ENCODE results near the gene SLC7A1.

SLC7A1 gene

GRCh38 chr13:29550430-29550988 lies 45.0 kb downstream of the SLC7A1 start:
- DNase-seq: no peak

GRCh38 chr13:29548722-29549121 lies 46.8 kb downstream of the SLC7A1 start:
- DNase-seq: no peak

GRCh38 chr13:29547153-29547552 lies 48.3 kb downstream of the SLC7A1 start:
- DNase-seq: no peak

GRCh38 chr13:29546662-29547061 lies 48.8 kb downstream of the SLC7A1 start:
- no peak for DNase-seq

- DNase-seq: no peak
These were observed 49.5 kb downstream of the SLC7A1 start for GRCh38 chr13:29545988-29546387.

- no peak for DNase-seq
These were observed 52.0 kb downstream of the SLC7A1 start for GRCh38 chr13:29543230-29544215.

GRCh38 chr13:29542381-29542780 lies 53.1 kb downstream of the SLC7A1 start:
- no peak for DNase-seq

GRCh38 chr13:29541400-29541799 lies 54.1 kb downstream of the SLC7A1 start:
- DNase-seq: no peak

- no peak for DNase-seq
These were observed 54.7 kb downstream of the SLC7A1 start for GRCh38 chr13:29540799-29541198.

GRCh38 chr13:29540334-29540733 lies 55.2 kb downstream of the SLC7A1 start:
- no peak for DNase-seq

- DNase-seq: no peak
These were observed 55.6 kb downstream of the SLC7A1 start for GRCh38 chr13:29539856-29540255.

GRCh38 chr13:29538652-29539040 lies 56.8 kb downstream of the SLC7A1 start:
- DNase-seq: no peak

GRCh38 chr13:29537736-29538651 lies 57.5 kb downstream of the SLC7A1 start:
- no peak for DNase-seq

- no peak for DNase-seq
These were observed 58.6 kb downstream of the SLC7A1 start for GRCh38 chr13:29536853-29537252.

- DNase-seq: no peak
These were observed 59.5 kb downstream of the SLC7A1 start for GRCh38 chr13:29535663-29536655.

GRCh38 chr13:29534083-29534482 lies 61.4 kb downstream of the SLC7A1 start:
- DNase-seq: no peak

GRCh38 chr13:29532821-29533220 lies 62.7 kb downstream of the SLC7A1 start:
- DNase-seq: no peak

GRCh38 chr13:29532116-29532515 lies 63.4 kb downstream of the SLC7A1 start:
- no peak for DNase-seq

- no peak for DNase-seq
These were observed 64.6 kb downstream of the SLC7A1 start for GRCh38 chr13:29530901-29531300.

- DNase-seq: peak; percentile 32
These were observed 65.7 kb downstream of the SLC7A1 start for GRCh38 chr13:29529754-29530153.

- DNase-seq: no peak
These were observed 67.6 kb downstream of the SLC7A1 start for GRCh38 chr13:29527916-29528315.

- DNase-seq: no peak
These were observed 68.0 kb downstream of the SLC7A1 start for GRCh38 chr13:29527511-29527910.

Measured in CD4-positive, alpha-beta T cell treated with Interleukin-4 for 4 hours (primary cell).